Neural progenitor cell (in vitro differentiated cells): ENCODE data around the gene NELFB.

Experiments used
- EZH2 ChIP-seq: fragments of 200-600 bp; sonication (generic); IDR thresholded peaks from 2 replicates; pipeline ENCODE4 v1.6.1; 2017; ENCODE audit warnings: antibody characterized with exemption, mild to moderate bottlenecking, moderate library complexity
- TF ChIP-seq, protein P1 (sequence below): fragments of 200-600 bp; sonication (generic); IDR thresholded peaks from 2 replicates; pipeline ENCODE4 v1.5.1; 2017; ENCODE audit warnings: antibody characterized with exemption, mild to moderate bottlenecking

DNA sequence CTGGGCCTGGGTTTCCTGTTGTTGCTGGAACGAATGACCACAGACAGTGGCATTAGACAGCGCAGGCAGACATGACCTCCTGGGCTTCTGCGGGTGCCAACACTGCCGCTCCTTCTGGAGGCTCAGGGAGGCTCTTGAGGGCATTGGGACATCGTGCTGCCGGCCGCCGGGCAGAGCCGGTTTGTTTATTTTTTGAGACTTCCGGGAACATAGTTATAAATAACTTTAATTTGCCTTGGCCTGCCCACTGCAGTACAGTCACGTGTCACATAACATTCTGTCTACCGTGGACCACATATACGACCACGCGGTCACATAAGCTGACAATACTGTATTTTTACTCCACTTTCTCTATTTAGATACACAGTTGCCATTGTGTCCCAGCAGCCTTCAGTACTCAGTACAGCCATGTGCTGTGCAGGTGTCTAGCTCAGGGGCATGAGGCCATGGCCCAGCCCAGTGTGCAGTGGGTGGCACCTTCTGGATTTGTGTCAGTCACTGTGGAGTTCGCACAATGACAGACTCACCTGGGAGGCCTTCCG is 14.2 kb downstream of the NELFB start:
- TF ChIP-seq, protein P1, sequence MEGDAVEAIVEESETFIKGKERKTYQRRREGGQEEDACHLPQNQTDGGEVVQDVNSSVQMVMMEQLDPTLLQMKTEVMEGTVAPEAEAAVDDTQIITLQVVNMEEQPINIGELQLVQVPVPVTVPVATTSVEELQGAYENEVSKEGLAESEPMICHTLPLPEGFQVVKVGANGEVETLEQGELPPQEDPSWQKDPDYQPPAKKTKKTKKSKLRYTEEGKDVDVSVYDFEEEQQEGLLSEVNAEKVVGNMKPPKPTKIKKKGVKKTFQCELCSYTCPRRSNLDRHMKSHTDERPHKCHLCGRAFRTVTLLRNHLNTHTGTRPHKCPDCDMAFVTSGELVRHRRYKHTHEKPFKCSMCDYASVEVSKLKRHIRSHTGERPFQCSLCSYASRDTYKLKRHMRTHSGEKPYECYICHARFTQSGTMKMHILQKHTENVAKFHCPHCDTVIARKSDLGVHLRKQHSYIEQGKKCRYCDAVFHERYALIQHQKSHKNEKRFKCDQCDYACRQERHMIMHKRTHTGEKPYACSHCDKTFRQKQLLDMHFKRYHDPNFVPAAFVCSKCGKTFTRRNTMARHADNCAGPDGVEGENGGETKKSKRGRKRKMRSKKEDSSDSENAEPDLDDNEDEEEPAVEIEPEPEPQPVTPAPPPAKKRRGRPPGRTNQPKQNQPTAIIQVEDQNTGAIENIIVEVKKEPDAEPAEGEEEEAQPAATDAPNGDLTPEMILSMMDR, result no peak
- no peak for TF ChIP-seq EZH2
